Esophagus squamous epithelium (tissue), 4 donors: ENCODE data around the gene FAM234A.

Experiments
- CTCF ChIP-seq, 6 experiments: fragments of 450-650 bp in 4 of 6; fragments of 200-600 bp in 2 of 6; sonication (generic) in 2 of 6; IDR thresholded peaks; one replicate each; pipeline ENCODE4 v1.5.1; 2016 to 2019; ENCODE audit warnings: antibody characterized with exemption in 6 of 6, mild to moderate bottlenecking in 4 of 6, moderate library complexity in 4 of 6
- POLR2A ChIP-seq, 4 donors: fragments of 450-650 bp; IDR thresholded peaks; one replicate each; pipeline ENCODE4 v1.6.1; 2017; ENCODE audit warnings: antibody characterized with exemption in 4 of 4, mild to moderate bottlenecking in 4 of 4, moderate library complexity in 3 of 4

- TF ChIP-seq POLR2A (IDR thresholded peaks at IDR 0.05): no peak
- TF ChIP-seq CTCF (IDR thresholded peaks at IDR 0.05): no peak
Measured at GRCh38 chr16:307691-308312, 73.2 kb downstream of the FAM234A start.
